Measurements from ENCODE around the gene KPNB1.

Gene KPNB1

DNA sequence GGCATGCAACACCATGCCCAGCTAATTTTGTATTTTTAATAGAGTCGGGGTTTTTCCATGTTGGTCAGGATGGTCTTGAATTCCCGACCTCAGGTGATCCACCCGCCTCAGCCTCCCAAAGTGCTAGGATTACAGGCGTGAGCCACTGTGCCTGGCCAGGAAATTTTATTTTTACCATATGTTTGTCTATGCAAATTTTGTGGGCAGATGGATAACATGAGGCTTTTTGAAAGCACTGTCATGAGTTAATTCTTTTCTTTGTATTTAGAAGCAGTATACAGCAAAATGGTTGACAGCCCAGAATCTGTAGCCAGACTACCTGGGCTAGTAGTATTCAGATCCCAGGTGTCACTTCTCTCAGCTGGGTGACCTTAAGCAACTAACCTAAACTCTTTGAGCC is 8.5 kb upstream of the KPNB1 start:
- no peaks in the 10 kb centered on the region for H3K27me3 Mint-ChIP-seq (ENCODE audit: low read depth)
- no peak overlapping the region for H3K4me3 Mint-ChIP-seq
- TF ChIP-seq, protein P1, sequence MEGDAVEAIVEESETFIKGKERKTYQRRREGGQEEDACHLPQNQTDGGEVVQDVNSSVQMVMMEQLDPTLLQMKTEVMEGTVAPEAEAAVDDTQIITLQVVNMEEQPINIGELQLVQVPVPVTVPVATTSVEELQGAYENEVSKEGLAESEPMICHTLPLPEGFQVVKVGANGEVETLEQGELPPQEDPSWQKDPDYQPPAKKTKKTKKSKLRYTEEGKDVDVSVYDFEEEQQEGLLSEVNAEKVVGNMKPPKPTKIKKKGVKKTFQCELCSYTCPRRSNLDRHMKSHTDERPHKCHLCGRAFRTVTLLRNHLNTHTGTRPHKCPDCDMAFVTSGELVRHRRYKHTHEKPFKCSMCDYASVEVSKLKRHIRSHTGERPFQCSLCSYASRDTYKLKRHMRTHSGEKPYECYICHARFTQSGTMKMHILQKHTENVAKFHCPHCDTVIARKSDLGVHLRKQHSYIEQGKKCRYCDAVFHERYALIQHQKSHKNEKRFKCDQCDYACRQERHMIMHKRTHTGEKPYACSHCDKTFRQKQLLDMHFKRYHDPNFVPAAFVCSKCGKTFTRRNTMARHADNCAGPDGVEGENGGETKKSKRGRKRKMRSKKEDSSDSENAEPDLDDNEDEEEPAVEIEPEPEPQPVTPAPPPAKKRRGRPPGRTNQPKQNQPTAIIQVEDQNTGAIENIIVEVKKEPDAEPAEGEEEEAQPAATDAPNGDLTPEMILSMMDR (IDR thresholded peaks at IDR 0.05; ENCODE audit: unreplicated experiment in 3 of 3): no peak
- H3K27ac Mint-ChIP-seq: no peak overlapping the region
- H3K9me3 Mint-ChIP-seq: no peaks in the 10 kb centered on the region
- peaks cover 10% of the 10 kb centered on the region for H3K36me3 Mint-ChIP-seq (ENCODE audit: low read depth)
- H3K4me1 Mint-ChIP-seq: no peaks in the 10 kb centered on the region

DNA sequence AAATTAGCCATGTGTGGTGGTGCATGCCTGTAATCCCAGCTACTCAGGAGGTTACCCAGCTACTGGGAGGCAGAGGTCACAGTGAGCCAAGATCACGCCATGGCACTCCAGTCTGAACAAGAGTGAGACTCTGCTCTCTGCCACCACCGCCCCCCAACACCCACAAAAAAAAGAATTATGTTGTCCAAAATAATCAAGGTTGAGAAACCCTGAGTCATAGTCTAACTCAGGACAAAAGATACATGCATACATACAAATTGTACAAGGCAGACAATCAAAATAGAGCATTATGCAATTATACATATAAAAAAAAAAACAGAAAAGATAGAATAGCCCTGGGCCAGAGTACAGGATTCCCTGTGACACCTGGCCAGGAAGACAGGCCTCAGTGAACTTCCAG is 6.6 kb upstream of the KPNB1 start:
- Mint-ChIP-seq H3K4me3 (no peak overlapping the region), H3K9me3 (no peaks in the 10 kb centered on the region), H3K4me1 (no peaks in the 10 kb centered on the region), H3K36me3 (ENCODE audit: low read depth) (no peaks in the 10 kb centered on the region), H3K27ac (no peak overlapping the region), H3K27me3 (ENCODE audit: low read depth) (no peaks in the 10 kb centered on the region)
- TF ChIP-seq, protein P1 (IDR thresholded peaks at IDR 0.05; ENCODE audit: unreplicated experiment in 3 of 3): no peak

DNA sequence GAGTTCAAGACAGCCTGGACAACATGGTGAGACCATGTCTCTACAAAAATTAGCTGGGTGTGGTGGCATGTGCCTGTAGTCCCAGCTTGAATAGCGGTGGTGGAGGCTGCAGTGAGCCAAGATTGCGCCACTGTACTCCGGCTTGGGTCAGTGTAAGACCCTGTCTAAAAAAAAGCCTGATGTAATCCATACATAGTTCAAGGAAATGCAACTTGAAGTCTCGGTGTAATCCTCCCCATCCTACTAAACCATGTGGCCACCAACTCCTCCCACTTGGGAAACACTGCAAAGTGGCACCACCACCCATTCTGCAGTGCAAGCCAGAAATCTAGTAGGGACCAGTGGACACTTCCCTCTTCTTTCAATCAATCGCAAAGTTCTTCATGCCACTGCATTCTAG is 5.4 kb upstream of the KPNB1 start:
- Mint-ChIP-seq H3K27me3 (ENCODE audit: low read depth) (no peaks in the 10 kb centered on the region), H3K9me3 (no peaks in the 10 kb centered on the region), H3K36me3 (ENCODE audit: low read depth) (no peaks in the 10 kb centered on the region), H3K4me1 (no peaks in the 10 kb centered on the region), H3K4me3 (no peak overlapping the region), H3K27ac (no peak overlapping the region)
- TF ChIP-seq, protein P1 (IDR thresholded peaks at IDR 0.05; ENCODE audit: unreplicated experiment in 3 of 3): no peak

DNA sequence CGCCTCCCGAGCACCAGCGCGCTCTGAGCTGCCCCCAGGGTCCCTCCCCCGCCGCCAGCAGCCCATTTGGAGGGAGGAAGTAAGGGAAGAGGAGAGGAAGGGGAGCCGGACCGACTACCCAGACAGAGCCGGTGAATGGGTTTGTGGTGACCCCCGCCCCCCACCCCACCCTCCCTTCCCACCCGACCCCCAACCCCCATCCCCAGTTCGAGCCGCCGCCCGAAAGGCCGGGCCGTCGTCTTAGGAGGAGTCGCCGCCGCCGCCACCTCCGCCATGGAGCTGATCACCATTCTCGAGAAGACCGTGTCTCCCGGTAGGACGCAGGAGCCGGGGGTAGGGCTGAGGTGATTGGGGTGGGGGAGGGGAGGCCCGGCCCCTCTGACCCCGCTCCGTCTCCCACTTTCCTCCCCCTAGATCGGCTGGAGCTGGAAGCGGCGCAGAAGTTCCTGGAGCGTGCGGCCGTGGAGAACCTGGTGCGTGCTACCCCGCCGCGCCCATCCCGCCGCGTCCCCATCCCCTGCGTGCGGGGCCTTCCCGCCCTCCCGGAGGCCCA is 329 bp downstream of the KPNB1 start:
- peak overlapping the region; percentile 76 to 96 (median 95) for H3K27ac Mint-ChIP-seq
- peaks cover 34% of the 10 kb centered on the region for H3K36me3 Mint-ChIP-seq (ENCODE audit: low read depth)
- H3K4me1 Mint-ChIP-seq: peaks cover 30% of the 10 kb centered on the region
- TF ChIP-seq, protein P1 (IDR thresholded peaks at IDR 0.05; ENCODE audit: unreplicated experiment in 3 of 3): no peak
- H3K27me3 Mint-ChIP-seq (ENCODE audit: low read depth): peaks cover 3% of the 10 kb centered on the region
- no peaks in the 10 kb centered on the region for H3K9me3 Mint-ChIP-seq
- peak overlapping the region; percentile 89 to 97 (median 93) for H3K4me3 Mint-ChIP-seq

DNA sequence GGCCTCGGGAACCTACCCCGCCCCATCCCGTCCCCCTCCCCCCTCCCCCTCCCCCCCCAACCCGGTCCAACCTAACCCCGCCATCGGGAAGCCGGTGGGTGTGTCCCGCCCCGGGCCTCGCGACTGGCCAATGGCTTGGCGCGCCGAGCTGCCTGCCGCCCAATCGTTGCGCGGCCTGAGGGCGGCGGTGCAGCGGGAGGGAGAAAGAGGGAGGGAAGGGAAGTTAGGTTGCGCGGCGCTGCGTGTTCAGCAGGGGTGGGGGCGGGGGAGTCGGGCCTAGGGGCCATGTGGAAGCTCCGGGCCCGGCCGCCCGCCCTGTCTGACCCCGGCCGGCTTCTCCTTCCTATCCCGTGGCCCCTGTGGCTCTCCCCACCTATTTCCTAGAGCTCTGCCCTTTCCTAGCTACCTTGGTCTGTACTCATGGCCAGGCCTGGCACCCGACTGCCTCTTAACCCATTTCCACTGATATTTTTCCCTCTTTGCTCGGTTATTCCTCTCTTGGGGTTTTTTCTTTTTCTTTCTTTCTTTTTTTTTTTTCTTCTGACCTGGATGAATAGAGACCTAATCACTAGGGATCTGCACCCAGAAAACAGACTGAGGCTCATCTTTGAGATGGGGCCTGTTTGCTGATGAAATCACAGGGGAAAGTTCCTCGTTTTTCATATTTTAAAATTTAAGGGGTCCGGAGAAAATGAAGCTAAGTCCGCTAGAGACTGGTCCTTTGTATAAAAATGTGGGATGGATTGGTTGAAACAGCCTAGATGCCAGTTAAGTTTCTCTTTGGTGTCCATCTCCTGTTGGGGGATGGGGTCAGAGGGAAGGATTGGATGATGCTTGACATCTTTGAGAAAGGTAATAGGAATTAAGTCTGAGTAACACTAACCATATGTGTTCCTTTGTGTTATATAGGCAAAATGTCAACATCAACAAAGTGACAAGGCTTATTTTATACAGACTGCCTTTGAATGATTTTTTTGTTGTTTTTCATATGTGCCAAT is 1.1 kb downstream of the KPNB1 start:
- H3K36me3 Mint-ChIP-seq (ENCODE audit: low read depth): peaks cover 42% of the 10 kb centered on the region
- H3K27ac Mint-ChIP-seq: peak overlapping the region; percentile 59 to 88 (median 65)
- TF ChIP-seq, protein P1 (IDR thresholded peaks at IDR 0.05; ENCODE audit: unreplicated experiment in 3 of 3): no peak
- H3K9me3 Mint-ChIP-seq: no peaks in the 10 kb centered on the region
- peaks cover 30% of the 10 kb centered on the region for H3K4me1 Mint-ChIP-seq
- peaks cover 3% of the 10 kb centered on the region for H3K27me3 Mint-ChIP-seq (ENCODE audit: low read depth)
- H3K4me3 Mint-ChIP-seq: peak overlapping the region; percentile 93
